H1 (cell line): ENCODE results near the gene SLC35G6. TPM values are rescaled to one million over a fixed set of nuclear protein-coding genes. Genes with fewer than 3 reads are reported as not detected.

Experiments used
- polyA plus RNA-seq, 7 experiments: library from polyadenylated mRNA; depleted of rRNA in 3 of 7; stranded (reverse) in 5 of 7; unstranded in 2 of 7; fragments of >200 nt in 5 of 7; fragments of 200-250 nt in 2 of 7; gene quantifications; 1 replicate in 5 of 7; 2 replicates in 1 of 7; 4 replicates in 1 of 7; pipeline versions ENCODE4 v1.2.1 to v1.2.3, GENCODE V29; 2011 to 2013; ENCODE audit warnings: missing spikeins in 2 of 7, mixed read lengths in 2 of 7
- total RNA-seq: library from RNA; stranded (reverse); fragmentation: NEBNext Ultra II Directional; extraction: Animal tissue kit (Norgen Biotek cat#: 25700); gene quantifications from 2 replicates; pipeline ENCODE4 v1.2.1, GENCODE V29; 2021
- TF ChIP-seq, protein P1 (sequence below): IDR thresholded peaks from 2 replicates; pipeline ENCODE4 v1.6.1; 2012; ENCODE audit warnings: inconsistent platforms

The SLC35G6 gene
- total and polyA plus RNA-seq, 2 of the 8 experiments (the other 6 are each of a cell fraction or from before 2014, with no cell fraction given), result 0.05 TPM; not detected in 1

DNA sequence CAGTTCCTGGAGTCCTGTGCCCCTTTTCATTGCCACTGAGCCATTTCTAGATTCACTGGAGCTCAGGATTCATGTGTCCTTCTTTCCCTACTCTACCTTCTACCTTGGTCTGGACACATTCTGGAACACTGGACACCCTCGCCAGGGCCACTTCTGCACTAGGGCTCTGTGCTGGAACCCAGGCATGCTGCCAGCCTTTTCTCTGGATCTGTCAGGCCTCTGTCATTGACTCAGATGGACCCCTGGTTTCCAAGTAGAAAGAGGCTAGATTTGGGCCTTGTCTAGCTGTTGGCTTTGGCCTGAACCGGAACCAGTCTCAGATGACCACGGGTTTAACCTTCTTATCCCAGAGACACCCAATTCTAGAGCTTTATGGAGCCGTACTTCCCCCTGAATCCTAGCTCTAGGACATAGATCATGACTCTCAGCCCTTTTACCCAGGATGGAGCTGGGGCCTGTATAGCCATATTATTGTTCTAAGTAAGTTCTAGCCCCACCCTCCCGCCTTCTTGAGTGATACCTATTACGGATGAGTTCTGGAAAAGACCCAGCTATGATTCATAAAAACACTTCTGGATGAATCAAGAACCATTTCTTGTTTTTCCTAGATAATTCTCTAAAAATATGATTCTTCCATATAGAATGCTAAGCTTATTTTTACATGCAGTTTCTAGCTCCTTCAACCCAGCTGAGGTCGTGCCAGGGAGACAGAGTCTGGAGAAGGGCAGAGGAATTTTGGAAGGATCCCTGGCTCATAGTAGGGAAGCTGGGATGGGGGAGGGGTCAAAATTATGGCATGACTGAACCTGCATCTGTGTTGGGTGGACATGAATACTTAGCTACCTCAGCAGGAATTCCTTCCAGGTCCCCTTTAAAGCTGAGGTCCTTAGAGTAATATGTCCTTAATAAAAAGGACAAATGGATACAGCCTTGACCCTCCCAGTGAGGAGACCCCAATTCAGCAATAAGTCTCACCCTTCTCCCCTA is 37.5 kb upstream of the SLC35G6 start (continued):
- TF ChIP-seq, protein P1, sequence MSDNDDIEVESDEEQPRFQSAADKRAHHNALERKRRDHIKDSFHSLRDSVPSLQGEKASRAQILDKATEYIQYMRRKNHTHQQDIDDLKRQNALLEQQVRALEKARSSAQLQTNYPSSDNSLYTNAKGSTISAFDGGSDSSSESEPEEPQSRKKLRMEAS, result no peak
